HG03175 (cell line): Measurements from ENCODE around the gene CAMK1G.

Source experiments
- ATAC-seq: cut with Tn5 transposase; IDR thresholded peaks from one replicate; pipeline ENCODE4 v1.9.1; 2021; ENCODE audit warnings: mild to moderate bottlenecking, moderate library complexity; ENCODE audit not compliant: unreplicated experiment

CAMK1G gene

GRCh38 chr1:209564849-209565248 lies 18.7 kb upstream of the CAMK1G start:
- no peak for ATAC-seq

- peak; percentile 92 for ATAC-seq
Measured at GRCh38 chr1:209565759-209566678, 17.5 kb upstream of the CAMK1G start.

DNA sequence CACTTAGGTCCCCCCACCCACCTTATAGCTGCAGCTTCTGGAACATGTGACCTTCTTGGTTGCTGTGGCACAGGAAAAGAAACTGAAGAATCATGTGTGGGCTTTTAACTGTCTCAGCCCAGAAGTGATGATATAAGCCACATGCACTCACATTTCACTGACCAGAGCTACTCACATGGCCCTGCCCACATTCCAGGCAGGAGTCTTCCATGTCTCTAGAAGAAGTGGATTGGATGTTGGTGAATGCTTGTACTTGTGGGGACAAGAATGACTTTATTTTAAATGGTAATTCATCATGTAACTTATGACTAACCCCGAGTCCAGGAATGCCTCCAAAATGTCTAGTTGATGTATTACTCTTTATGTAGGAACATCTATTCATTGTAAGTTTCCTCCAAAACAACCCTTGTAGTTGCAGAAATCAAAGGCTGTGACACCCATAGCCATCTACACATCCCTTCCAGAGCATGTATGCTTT lies 15.8 kb upstream of the CAMK1G start:
- no peak for ATAC-seq

- peak; percentile 38 for ATAC-seq
Measured at GRCh38 chr1:209569455-209570207, 13.9 kb upstream of the CAMK1G start.

- ATAC-seq = no peak
Measured at GRCh38 chr1:209570743-209571142, 12.8 kb upstream of the CAMK1G start.

GRCh38 chr1:209576392-209577197 lies 6.9 kb upstream of the CAMK1G start:
- ATAC-seq = peak; percentile 77

GRCh38 chr1:209577346-209577745 lies 6.2 kb upstream of the CAMK1G start:
- ATAC-seq = no peak

DNA sequence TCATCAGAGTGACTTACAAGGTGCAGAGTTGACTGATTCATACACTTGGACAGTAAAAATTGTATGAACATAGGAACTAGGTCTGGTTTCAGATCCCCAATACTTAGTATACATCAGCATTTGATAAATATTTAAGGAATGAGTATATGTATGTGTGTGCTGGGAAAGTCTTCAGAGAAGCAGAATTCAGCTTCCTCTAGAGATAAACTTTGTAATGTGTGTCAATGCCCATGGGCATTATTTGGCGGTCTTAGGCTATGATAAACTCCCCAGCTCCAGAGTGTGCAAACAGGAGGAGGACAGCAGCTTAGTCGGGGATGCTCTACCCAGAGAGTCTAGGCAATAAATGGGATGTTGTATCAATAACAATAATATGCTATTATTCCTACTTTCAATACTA lies 2.9 kb upstream of the CAMK1G start:
- ATAC-seq = no peak

GRCh38 chr1:209584231-209584672 lies 738 bp downstream of the CAMK1G start:
- ATAC-seq = no peak

DNA sequence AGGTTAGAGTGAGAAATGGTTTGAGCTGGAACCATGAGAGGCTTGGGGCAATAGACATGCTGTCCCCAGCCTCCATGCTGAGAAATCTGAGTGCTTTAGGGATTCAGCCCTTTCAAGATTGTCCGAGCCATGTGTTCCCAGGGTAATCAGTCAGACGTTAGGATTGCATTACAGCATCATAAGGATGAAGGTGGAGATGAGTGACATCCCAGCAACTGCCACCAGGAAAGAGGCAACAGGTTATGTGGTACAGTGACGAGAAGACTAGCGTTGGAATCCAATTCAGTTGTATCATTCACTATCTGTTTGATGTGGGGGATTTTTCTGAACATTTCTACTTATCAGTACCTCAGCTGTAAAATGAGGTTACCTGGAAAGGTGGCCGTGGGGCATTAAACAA lies 1.7 kb downstream of the CAMK1G start:
- ATAC-seq = no peak

- ATAC-seq = no peak
Measured at GRCh38 chr1:209585672-209586071, 2.2 kb downstream of the CAMK1G start.

DNA sequence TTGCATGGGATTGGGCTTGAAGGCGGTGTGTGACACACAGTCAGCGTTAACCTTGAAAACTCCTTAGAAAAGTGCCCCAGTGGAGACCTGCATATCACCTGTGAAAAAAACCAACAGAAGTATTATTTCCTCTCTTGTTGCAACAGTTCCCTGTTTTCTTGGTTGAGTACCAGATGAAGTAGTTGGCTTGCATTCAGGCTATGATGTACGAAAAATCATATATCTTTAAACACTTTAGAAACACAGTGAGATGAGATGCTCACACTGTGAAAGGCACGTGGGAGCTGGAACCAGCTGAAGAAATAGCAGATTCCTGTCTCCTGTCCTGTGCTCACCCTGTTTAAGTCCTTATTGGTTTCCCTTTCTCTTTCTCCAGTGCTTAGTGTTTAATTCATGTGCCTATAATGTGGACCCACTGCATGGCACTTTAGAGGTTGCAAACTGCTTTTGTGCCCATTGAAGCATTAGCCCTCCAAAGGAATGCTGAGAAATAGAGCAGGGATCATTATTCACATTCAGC lies 2.8 kb downstream of the CAMK1G start:
- no peak for ATAC-seq

DNA sequence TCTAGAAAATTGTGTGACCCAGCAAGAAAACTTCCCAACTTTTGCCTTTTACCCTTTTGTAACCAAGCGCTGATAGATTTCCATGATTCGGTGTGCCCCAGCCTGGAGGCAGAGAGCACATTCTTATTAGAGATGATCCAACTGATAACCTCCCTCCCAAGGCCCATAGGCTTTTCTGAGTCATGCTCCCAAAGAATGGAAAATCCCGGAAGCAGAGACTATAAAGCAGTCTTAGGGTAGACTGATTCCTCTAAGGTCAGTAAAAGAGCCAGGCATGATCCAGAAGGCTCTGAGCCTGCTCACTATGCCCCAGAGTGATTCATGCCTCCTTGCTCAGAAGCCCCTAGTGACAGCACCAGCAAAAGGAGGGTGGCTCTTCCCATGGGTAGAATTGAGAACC lies 4.3 kb downstream of the CAMK1G start:
- ATAC-seq = no peak

DNA sequence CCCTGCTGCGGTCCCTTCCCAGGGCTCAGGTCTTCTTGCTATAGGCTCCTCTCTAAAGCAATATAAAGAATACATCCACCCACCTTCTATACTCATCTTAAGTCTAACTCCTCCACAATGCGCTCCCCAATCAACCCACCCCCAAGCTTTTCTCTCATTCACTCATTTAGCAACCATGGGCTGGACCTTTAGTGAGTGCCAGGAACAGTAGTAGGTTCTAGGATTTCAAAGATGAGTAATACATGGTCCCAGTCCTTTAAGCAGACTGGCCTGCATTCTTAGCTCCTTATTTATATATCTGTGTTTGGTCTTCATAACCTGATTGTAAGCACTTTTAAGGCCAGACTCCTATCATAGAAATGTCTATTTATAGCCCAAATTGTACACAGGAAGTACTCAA lies 5.9 kb downstream of the CAMK1G start:
- no peak for ATAC-seq

GRCh38 chr1:209589863-209590262 lies 6.3 kb downstream of the CAMK1G start:
- ATAC-seq = no peak

DNA sequence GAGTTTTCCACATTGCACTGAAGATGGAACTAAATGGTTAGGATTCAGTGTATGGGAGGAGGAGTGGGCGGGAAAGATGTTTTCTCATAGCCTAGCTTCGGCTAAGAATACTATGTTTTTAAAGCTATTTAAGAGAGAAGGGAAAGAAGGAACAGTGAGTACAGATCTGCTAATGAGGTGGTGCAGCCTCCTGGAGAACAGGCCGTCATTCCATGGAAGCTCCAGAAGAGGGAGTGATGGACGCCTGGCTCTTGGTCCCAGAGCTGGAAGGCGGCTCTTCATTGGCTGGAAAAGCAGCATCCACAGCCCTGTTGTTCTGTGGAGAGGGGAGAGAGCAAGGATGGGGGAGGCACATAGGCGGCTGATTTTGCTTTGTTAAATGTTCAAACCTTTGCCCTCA lies 6.9 kb downstream of the CAMK1G start:
- ATAC-seq = no peak

DNA sequence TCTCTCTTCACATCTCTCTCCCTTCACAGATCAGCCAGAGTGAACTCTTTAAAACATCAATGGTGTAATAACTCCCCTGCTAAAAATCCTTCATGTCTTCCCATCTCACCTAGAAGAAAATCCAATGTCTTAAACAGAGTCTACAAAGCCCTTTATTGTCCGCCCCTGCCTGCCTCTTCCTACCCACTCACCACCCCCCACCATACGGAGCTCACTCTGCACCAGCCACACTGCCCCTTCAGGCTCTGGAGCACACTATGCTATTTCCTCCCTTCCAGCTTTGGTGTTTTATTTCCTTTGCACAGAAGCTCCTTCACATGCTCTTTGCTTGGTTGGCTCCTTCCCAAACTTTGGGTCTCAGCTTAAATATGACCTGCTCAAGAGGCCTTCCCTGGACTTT lies 10.2 kb downstream of the CAMK1G start:
- ATAC-seq = no peak

DNA sequence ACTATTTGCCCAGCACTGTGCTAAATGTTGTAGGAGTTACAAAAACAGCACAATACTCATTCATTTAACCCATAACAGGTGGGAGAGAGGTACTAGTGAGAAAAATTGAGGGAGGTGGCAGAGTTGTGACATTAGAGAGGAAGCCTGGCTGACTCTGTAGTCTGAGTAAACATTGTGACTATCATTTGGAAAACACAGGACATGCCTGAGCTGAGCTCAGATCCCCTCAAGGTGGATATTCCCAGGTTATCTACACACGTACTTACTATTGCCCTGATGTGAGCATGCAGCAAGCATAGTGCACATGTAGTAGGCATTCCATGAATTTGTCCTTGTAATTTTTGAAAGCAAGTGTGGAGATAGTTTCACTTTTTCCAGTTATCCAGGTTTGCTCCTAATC lies 10.9 kb downstream of the CAMK1G start:
- ATAC-seq = no peak

DNA sequence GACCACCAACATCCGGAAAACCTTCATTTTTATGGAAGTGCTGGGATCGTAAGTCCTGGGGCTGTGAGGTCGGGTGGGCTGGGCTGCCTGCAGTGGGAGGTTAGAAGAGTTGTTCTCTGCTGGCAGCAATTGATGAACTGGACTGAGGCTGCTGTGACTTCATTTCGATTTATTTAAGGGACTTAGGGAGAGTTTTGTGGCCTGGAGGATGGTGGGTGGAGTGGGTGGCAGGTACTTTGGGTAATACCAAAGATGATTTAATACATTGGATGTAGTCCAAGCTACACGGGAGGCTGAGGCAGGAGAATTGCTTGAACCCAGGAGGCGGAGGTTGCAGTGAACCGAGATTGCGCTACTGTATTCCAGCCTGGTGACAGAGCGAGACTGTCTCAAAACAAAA lies 11.5 kb downstream of the CAMK1G start:
- ATAC-seq = no peak

- no peak for ATAC-seq
Measured at GRCh38 chr1:209595599-209596285, 12.2 kb downstream of the CAMK1G start.
